Tracheal epithelial cell (primary cell): ENCODE results near the gene SULT1A2. TPM values are rescaled to one million over a fixed set of nuclear protein-coding genes. Genes with fewer than 3 reads are reported as not detected.

Experiments used
- total RNA-seq: library from RNA; depleted of rRNA; stranded (reverse); fragments of >200 nt; gene quantifications from 2 replicates; pipeline ENCODE4 v1.2.1, GENCODE V29; 2014

The SULT1A2 gene
- 0.24 TPM in 1 of 2 replicates, not detected in the other for total RNA-seq

DNA sequence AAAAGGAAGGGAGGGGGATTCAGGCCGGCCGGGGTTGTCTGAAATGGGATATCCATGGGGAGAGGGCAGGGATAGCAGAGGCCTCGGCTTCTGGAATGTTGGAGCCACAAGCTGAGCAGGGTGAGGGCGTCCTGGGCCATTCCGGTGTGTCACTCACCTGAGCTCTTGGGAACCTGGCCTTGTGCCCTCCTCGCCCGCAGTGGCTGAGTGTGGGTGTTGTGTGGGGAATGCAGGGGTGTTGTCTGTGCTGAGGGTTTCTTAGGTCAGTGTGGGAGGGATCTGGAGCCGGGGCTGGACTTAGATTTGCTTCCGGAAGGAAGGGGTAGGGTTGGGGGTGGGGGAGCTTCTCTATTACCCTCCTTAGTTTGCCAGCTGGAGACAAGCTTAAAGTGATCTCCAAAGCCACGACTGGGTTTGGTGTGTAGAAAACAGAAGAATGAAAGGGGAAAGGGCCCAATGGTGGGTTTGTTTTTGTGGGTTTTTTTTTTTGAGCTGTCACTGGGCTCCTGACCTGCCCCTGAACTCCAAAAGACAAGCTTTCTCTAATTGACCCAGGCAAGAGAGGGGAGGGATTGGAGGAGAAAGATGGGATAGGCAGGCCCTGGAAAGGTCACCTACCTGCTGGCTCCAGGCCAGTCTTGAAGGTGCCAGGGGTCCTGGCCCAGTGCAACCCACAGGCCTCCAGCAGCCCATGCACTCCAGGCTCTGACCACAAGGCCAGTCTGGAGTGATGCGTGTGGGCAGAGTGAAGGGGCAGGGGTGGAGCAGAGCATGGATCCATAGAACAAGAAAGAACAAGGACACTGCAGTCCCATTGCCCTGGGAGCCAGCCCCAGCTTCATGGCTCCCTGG lies at the start of gene SULT1A2:
Gene SULT1A2 (minus strand): TSS at position 211 of the 852 bp plus-strand sequence. CDS start 1,120 bp downstream, outside the sequence.

DNA sequence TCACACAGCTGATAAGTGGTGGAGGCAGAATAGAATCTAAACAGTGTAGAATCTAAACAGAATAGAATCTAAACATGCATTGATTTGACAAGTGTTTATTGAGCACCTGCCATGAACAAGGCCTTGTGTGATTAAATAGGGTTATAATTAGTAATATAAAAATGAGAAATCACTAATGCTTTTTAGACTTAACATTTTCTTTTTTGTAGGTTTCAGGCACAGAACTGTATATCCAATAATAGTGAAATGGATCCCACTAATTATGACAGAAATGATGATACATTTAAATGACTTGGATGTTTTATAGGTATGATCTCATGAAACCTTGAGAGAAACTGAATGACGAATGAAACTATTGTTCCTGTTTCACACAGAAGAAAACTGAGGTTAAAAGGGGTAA lies 40.9 kb upstream of the SULT1A2 start, which contains the start of gene NPIPB8:
Gene NPIPB8 (plus strand): TSS at position 301 of the 400 bp plus-strand sequence. CDS start 296 bp downstream, outside the sequence.

GRCh38 chr16:28609631-28610594 lies 13.1 kb upstream of the SULT1A2 start, which contains the start of gene SULT1A1:
Gene SULT1A1 (minus strand): TSS chr16:28610044. CDS start chr16:28608855, 1,189 bp downstream.

DNA sequence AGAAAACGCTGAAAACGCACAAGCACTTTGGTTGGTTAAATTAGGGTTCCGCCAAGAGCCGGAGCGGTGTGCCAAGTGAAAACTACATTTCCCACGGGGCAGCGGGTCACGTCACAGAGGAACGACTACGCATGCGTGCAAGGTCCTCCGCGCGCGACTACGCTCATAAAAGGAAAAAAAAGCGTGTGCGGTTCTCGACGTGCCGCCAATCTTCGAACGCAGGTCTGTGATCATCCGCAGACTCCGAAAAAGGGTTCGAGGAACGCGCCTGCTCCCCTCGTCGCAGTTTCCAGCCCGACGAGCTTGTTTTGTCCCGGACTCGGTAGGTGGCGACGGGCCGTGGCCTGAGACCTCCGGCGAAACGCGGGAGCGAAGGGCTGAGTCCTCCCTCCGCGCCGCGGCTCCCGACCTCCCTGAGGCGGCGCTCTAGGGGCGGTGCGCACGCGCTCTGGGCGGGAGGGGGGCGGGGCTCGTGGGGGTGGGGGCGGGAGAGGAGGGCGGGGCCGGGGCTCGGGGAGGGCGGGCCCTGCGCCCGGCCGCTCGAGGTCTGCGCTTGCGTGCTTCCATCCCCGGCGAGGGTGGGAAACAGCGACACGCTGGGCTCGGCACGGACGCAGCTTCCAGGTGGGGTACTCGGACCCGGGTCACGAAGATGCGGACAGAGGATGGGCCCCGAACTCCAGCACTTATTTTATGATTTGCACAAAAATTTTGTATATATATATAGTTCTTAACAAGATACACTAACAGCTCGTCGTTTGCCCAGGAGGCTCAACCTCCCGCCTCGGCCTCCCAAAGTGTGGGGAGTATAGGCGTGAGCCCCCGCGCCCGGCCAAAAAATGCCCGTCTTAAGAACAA lies 42.8 kb downstream of the SULT1A2 start, which contains the start of gene SGF29:
Gene SGF29 (plus strand): TSS at position 145 of the 858 bp plus-strand sequence. CDS start 27,150 bp downstream, outside the sequence.

Other genes with a start within 250 kb of the SULT1A2 start
- gene NPIPB6, start 233.5 kb downstream of the SULT1A2 start, total RNA-seq, result 1.9 TPM in 1 of 2 replicates, not detected in the other
- 157 and 280 TPM in 2 replicates for gene EIF3CL, start 193.2 kb downstream of the SULT1A2 start, total RNA-seq
- gene NPIPB7, start 124.7 kb downstream of the SULT1A2 start, total RNA-seq, result not detected in 2 replicates
- 13.7 and 15.1 TPM in 2 replicates for gene CLN3, start 105.0 kb downstream of the SULT1A2 start, total RNA-seq
- gene APOBR, start 102.4 kb downstream of the SULT1A2 start, total RNA-seq, result under 0.01 TPM in 1 of 2 replicates, not detected in the other
- gene IL27, start 90.2 kb downstream of the SULT1A2 start, total RNA-seq, result not detected in 2 replicates
- gene NUPR1, start 58.1 kb downstream of the SULT1A2 start, total RNA-seq, result 19.0 and 44.1 TPM in 2 replicates
- 11.3 and 17.7 TPM in 2 replicates for gene SGF29, start 43.1 kb downstream of the SULT1A2 start, total RNA-seq
- 6.0 and 14.7 TPM in 2 replicates for gene SULT1A1, start 13.0 kb upstream of the SULT1A2 start, total RNA-seq
- 0.43 TPM in 1 of 2 replicates, not detected in the other for gene NPIPB8, start 41.0 kb upstream of the SULT1A2 start, total RNA-seq
- 121 and 396 TPM in 2 replicates for gene EIF3C, start 114.4 kb upstream of the SULT1A2 start, total RNA-seq
- 1.2 TPM in 1 of 2 replicates, not detected in the other for gene NPIPB9, start 154.7 kb upstream of the SULT1A2 start, total RNA-seq
- gene ATXN2L, start 225.9 kb upstream of the SULT1A2 start, total RNA-seq, result 35.7 and 41.6 TPM in 2 replicates
- gene TUFM, start 249.3 kb upstream of the SULT1A2 start, total RNA-seq, result 135 and 157 TPM in 2 replicates